ENCODE data around the gene TP53TG5.

TP53TG5 gene

GRCh38 chr20:45367126-45367525, 11.0 kb downstream of the TP53TG5 start:
- peaks cover 30% of the 10 kb centered on the region for H3K36me3 ChIP-seq
- peaks cover 38 to 41% of the 10 kb centered on the region in 2 experiments for H3K4me1 ChIP-seq (ENCODE audit: control insufficient read depth in 1 of 2, insufficient read depth in 1 of 2, low read depth in 1 of 2, low read length in 1 of 2)
- peak overlapping the region; percentile 81 for H3K27ac ChIP-seq

GRCh38 chr20:45366631-45367030, 11.5 kb downstream of the TP53TG5 start:
- Histone ChIP-seq H3K4me3 (ENCODE audit: low read depth in 1 of 2, low read length in 1 of 2) (no peak overlapping the region), H3K27me3 (no peaks in the 10 kb centered on the region), H3K9me3 (no peaks in the 10 kb centered on the region), H3K4me1 (ENCODE audit: control insufficient read depth in 1 of 2, insufficient read depth in 1 of 2, low read depth in 1 of 2, low read length in 1 of 2) (peaks cover 43 to 46% of the 10 kb centered on the region in 2 experiments), H3K27ac (peak overlapping the region; percentile 81), H3K36me3 (peaks cover 30% of the 10 kb centered on the region)
- TF ChIP-seq CTCF (IDR thresholded peaks at IDR 0.05), result no peak

More at GRCh38 chr20:45367126-45367525, 11.0 kb downstream of the TP53TG5 start:
- Histone ChIP-seq H3K4me3 (ENCODE audit: low read depth in 1 of 2, low read length in 1 of 2) (no peak overlapping the region), H3K9me3 (no peaks in the 10 kb centered on the region), H3K27me3 (no peaks in the 10 kb centered on the region)
- TF ChIP-seq CTCF (IDR thresholded peaks at IDR 0.05), result no peak

GRCh38 chr20:45366192-45366591, 11.9 kb downstream of the TP53TG5 start:
- Histone ChIP-seq H3K27me3 (no peaks in the 10 kb centered on the region), H3K9me3 (no peaks in the 10 kb centered on the region), H3K4me3 (ENCODE audit: low read depth in 1 of 2, low read length in 1 of 2) (no peak overlapping the region), H3K27ac (no peak overlapping the region), H3K36me3 (peaks cover 30% of the 10 kb centered on the region), H3K4me1 (ENCODE audit: control insufficient read depth in 1 of 2, insufficient read depth in 1 of 2, low read depth in 1 of 2, low read length in 1 of 2) (peaks cover 44 to 49% of the 10 kb centered on the region in 2 experiments)
- TF ChIP-seq CTCF (IDR thresholded peaks at IDR 0.05), result no peak

- H3K36me3 ChIP-seq, result peaks cover 30% of the 10 kb centered on the region
- H3K9me3 ChIP-seq, result no peaks in the 10 kb centered on the region
- no peak overlapping the region for H3K27ac ChIP-seq
- no peak for TF ChIP-seq CTCF (IDR thresholded peaks at IDR 0.05)
- H3K4me3 ChIP-seq (ENCODE audit: low read depth in 1 of 2, low read length in 1 of 2), result no peak overlapping the region
- no peaks in the 10 kb centered on the region for H3K27me3 ChIP-seq
- H3K4me1 ChIP-seq (ENCODE audit: control insufficient read depth in 1 of 2, insufficient read depth in 1 of 2, low read depth in 1 of 2, low read length in 1 of 2), result peaks cover 44 to 49% of the 10 kb centered on the region in 2 experiments
These were observed 12.6 kb downstream of the TP53TG5 start for GRCh38 chr20:45365444-45365970.

- peak overlapping the region; percentile 95 for H3K27ac ChIP-seq
- TF ChIP-seq CTCF (IDR thresholded peaks at IDR 0.05), result no peak
- H3K4me1 ChIP-seq (ENCODE audit: control insufficient read depth in 1 of 2, insufficient read depth in 1 of 2, low read depth in 1 of 2, low read length in 1 of 2), result peaks cover 38 to 45% of the 10 kb centered on the region in 2 experiments
- peak overlapping the region; percentile 75 to 81 for H3K4me3 ChIP-seq (ENCODE audit: low read depth in 1 of 2, low read length in 1 of 2)
- H3K36me3 ChIP-seq, result peaks cover 30% of the 10 kb centered on the region
- H3K9me3 ChIP-seq, result no peaks in the 10 kb centered on the region
- no peaks in the 10 kb centered on the region for H3K27me3 ChIP-seq
These were observed 14.3 kb downstream of the TP53TG5 start for GRCh38 chr20:45363611-45364492.
